Panc1 (cell line): ENCODE data around the gene NRDC.

Source experiments
- POLR2AphosphoS5 ChIP-seq: IDR thresholded peaks from 2 replicates; pipeline ENCODE4 v1.6.1; 2012; ENCODE audit warnings: mild to moderate bottlenecking, low read depth, low read length, moderate library complexity
- SIN3A ChIP-seq: IDR thresholded peaks from 2 replicates; pipeline ENCODE4 v1.6.1; 2012; ENCODE audit warnings: low read depth, mild to moderate bottlenecking, low read length, moderate library complexity, borderline replicate concordance; ENCODE audit not compliant: insufficient read depth
- TF ChIP-seq, protein P1 (sequence below): fragments of 450-650 bp; IDR thresholded peaks from 2 replicates; pipeline ENCODE4 v1.5.1; 2017; ENCODE audit warnings: mild to moderate bottlenecking
- TF ChIP-seq, protein P2 (sequence below), 2 experiments: IDR thresholded peaks; 2 replicates each; pipeline ENCODE4 v1.6.1; 2011 to 2012; ENCODE audit warnings: low read depth in 2 of 2, control low read depth in 1 of 2, low read length in 1 of 2, mild to moderate bottlenecking in 1 of 2, moderate library complexity in 1 of 2; ENCODE audit not compliant: insufficient read depth in 1 of 2

DNA sequence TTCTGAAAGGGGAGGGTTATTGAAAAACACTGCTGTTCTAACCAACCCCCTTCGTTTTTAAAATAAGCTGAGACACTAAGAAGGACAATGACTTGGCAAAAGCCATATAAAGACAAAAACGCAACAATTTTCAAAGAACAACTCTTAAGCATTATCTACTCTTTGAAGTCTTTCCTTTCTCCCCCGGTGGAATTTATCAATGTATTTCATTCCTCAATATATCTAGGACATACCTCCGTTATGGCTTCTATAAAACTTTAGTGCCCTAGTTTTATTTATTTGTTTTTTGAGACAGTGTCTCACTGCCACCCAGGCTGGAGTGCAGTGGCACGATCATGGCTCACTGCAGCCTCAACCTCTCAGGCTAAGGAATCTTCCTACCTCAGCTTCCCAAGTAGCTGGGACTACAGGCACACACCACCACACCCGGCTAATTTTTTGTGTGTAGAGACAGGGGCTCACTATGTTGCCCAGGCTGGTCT lies 3.2 kb downstream of the NRDC start:
- TF ChIP-seq, protein P1, sequence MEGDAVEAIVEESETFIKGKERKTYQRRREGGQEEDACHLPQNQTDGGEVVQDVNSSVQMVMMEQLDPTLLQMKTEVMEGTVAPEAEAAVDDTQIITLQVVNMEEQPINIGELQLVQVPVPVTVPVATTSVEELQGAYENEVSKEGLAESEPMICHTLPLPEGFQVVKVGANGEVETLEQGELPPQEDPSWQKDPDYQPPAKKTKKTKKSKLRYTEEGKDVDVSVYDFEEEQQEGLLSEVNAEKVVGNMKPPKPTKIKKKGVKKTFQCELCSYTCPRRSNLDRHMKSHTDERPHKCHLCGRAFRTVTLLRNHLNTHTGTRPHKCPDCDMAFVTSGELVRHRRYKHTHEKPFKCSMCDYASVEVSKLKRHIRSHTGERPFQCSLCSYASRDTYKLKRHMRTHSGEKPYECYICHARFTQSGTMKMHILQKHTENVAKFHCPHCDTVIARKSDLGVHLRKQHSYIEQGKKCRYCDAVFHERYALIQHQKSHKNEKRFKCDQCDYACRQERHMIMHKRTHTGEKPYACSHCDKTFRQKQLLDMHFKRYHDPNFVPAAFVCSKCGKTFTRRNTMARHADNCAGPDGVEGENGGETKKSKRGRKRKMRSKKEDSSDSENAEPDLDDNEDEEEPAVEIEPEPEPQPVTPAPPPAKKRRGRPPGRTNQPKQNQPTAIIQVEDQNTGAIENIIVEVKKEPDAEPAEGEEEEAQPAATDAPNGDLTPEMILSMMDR, result no peak
- TF ChIP-seq, protein P2, sequence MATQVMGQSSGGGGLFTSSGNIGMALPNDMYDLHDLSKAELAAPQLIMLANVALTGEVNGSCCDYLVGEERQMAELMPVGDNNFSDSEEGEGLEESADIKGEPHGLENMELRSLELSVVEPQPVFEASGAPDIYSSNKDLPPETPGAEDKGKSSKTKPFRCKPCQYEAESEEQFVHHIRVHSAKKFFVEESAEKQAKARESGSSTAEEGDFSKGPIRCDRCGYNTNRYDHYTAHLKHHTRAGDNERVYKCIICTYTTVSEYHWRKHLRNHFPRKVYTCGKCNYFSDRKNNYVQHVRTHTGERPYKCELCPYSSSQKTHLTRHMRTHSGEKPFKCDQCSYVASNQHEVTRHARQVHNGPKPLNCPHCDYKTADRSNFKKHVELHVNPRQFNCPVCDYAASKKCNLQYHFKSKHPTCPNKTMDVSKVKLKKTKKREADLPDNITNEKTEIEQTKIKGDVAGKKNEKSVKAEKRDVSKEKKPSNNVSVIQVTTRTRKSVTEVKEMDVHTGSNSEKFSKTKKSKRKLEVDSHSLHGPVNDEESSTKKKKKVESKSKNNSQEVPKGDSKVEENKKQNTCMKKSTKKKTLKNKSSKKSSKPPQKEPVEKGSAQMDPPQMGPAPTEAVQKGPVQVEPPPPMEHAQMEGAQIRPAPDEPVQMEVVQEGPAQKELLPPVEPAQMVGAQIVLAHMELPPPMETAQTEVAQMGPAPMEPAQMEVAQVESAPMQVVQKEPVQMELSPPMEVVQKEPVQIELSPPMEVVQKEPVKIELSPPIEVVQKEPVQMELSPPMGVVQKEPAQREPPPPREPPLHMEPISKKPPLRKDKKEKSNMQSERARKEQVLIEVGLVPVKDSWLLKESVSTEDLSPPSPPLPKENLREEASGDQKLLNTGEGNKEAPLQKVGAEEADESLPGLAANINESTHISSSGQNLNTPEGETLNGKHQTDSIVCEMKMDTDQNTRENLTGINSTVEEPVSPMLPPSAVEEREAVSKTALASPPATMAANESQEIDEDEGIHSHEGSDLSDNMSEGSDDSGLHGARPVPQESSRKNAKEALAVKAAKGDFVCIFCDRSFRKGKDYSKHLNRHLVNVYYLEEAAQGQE (IDR thresholded peaks at IDR 0.05; ENCODE audit: insufficient read depth in 1 of 2, low read depth in 2 of 2, low read length in 1 of 2), result no peak
- TF ChIP-seq SIN3A (no peak), POLR2AphosphoS5 (no peak)
